Jurkat, Clone E6-1 (cell line): Measurements from ENCODE around the gene GNG7.
A peak's percentile ranks its signal among the peaks of the same experiment; 100 is the strongest.

Experiments
- DNase-seq: peaks from one replicate; pipeline ENCODE4 v3.0.0-alpha.2; 2011; ENCODE audit warnings: low read depth, low spot score
- H3K4me3 ChIP-seq: 2 replicates; pipeline ENCODE4 v1.5.1; 2011; ENCODE audit warnings: mild to moderate bottlenecking, low read length, control low read depth, moderate library complexity

Gene GNG7

GRCh38 chr19:2488942-2489731 lies 213.4 kb downstream of the GNG7 start:
- no peak overlapping the region for H3K4me3 ChIP-seq
- no peak for DNase-seq

- H3K4me3 ChIP-seq, result no peak overlapping the region
- DNase-seq, result no peak
Measured at GRCh38 chr19:2488405-2488941, 214.0 kb downstream of the GNG7 start.

GRCh38 chr19:2487842-2488241 lies 214.7 kb downstream of the GNG7 start:
- DNase-seq, result no peak
- H3K4me3 ChIP-seq, result no peak overlapping the region

- no peak for DNase-seq
- no peak overlapping the region for H3K4me3 ChIP-seq
Measured at GRCh38 chr19:2487090-2487489, 215.4 kb downstream of the GNG7 start.

GRCh38 chr19:2485428-2485827 lies 217.1 kb downstream of the GNG7 start:
- no peak for DNase-seq
- H3K4me3 ChIP-seq, result no peak overlapping the region

GRCh38 chr19:2484178-2484937 lies 218.1 kb downstream of the GNG7 start:
- H3K4me3 ChIP-seq, result no peak overlapping the region
- DNase-seq, result no peak

- DNase-seq, result no peak
- no peak overlapping the region for H3K4me3 ChIP-seq
Measured at GRCh38 chr19:2483484-2484151, 218.9 kb downstream of the GNG7 start.

- no peak for DNase-seq
- no peak overlapping the region for H3K4me3 ChIP-seq
Measured at GRCh38 chr19:2483084-2483483, 219.4 kb downstream of the GNG7 start.

- H3K4me3 ChIP-seq, result no peak overlapping the region
- DNase-seq, result no peak
Measured at GRCh38 chr19:2482354-2483038, 220.0 kb downstream of the GNG7 start.

GRCh38 chr19:2481466-2481865 lies 221.0 kb downstream of the GNG7 start:
- H3K4me3 ChIP-seq, result no peak overlapping the region
- DNase-seq, result no peak

- no peak overlapping the region for H3K4me3 ChIP-seq
- DNase-seq, result no peak
Measured at GRCh38 chr19:2479556-2480194, 222.8 kb downstream of the GNG7 start.

GRCh38 chr19:2478756-2479555 lies 223.5 kb downstream of the GNG7 start:
- DNase-seq, result no peak
- no peak overlapping the region for H3K4me3 ChIP-seq

GRCh38 chr19:2478278-2478755 lies 224.2 kb downstream of the GNG7 start:
- DNase-seq, result no peak
- no peak overlapping the region for H3K4me3 ChIP-seq

- H3K4me3 ChIP-seq, result no peak overlapping the region
- DNase-seq, result no peak
Measured at GRCh38 chr19:2477732-2478191, 224.7 kb downstream of the GNG7 start.

GRCh38 chr19:2477141-2477710 lies 225.3 kb downstream of the GNG7 start:
- no peak for DNase-seq
- H3K4me3 ChIP-seq, result no peak overlapping the region

- peak overlapping the region; percentile 89 for H3K4me3 ChIP-seq
- no peak for DNase-seq
Measured at GRCh38 chr19:2476451-2477140, 225.9 kb downstream of the GNG7 start.
